ENCODE results near the gene FXYD4.
"Not testable (repeated sequence)": the region's sequence is repeated elsewhere in the genome, so short reads cannot be mapped to it uniquely, and the experiment has no call there.

FXYD4 gene

GRCh38 chr10:43419997-43420368 is 48.5 kb downstream of the FXYD4 start:
- no peak for DNase-seq (ENCODE audit: low read depth)

GRCh38 chr10:43420369-43421200 is 49.1 kb downstream of the FXYD4 start:
- peak; percentile 24 for DNase-seq (ENCODE audit: low read depth)

GRCh38 chr10:43421201-43421507 is 49.7 kb downstream of the FXYD4 start:
- DNase-seq (ENCODE audit: low read depth) = no peak

- no peak for DNase-seq (ENCODE audit: low read depth)
Observed at GRCh38 chr10:43421519-43421918, 50.1 kb downstream of the FXYD4 start.

- not testable (repeated sequence) for DNase-seq (ENCODE audit: low read depth)
Observed at GRCh38 chr10:43421944-43422343, 50.5 kb downstream of the FXYD4 start.

- DNase-seq (ENCODE audit: low read depth) = no peak
Observed at GRCh38 chr10:43424416-43424815, 53.0 kb downstream of the FXYD4 start.

Measured in non-pigmented ciliary epithelial cell (primary cell).